DMS114 treated with DMSO at 0.1 percent for 48 hours (cell line): Measurements from ENCODE around the gene HOXC6.

Experiments
- DNase-seq: peaks from one replicate; lab custom pipeline; 2025; ENCODE audit not compliant: unreplicated experiment; lab: John Stamatoyannopoulos, UW

HOXC6 gene

GRCh38 chr12:54012631-54013409 lies 15.4 kb upstream of the HOXC6 start:
- peak; percentile 49 for DNase-seq

GRCh38 chr12:54014377-54015017 lies 13.7 kb upstream of the HOXC6 start:
- DNase-seq, result no peak

DNA sequence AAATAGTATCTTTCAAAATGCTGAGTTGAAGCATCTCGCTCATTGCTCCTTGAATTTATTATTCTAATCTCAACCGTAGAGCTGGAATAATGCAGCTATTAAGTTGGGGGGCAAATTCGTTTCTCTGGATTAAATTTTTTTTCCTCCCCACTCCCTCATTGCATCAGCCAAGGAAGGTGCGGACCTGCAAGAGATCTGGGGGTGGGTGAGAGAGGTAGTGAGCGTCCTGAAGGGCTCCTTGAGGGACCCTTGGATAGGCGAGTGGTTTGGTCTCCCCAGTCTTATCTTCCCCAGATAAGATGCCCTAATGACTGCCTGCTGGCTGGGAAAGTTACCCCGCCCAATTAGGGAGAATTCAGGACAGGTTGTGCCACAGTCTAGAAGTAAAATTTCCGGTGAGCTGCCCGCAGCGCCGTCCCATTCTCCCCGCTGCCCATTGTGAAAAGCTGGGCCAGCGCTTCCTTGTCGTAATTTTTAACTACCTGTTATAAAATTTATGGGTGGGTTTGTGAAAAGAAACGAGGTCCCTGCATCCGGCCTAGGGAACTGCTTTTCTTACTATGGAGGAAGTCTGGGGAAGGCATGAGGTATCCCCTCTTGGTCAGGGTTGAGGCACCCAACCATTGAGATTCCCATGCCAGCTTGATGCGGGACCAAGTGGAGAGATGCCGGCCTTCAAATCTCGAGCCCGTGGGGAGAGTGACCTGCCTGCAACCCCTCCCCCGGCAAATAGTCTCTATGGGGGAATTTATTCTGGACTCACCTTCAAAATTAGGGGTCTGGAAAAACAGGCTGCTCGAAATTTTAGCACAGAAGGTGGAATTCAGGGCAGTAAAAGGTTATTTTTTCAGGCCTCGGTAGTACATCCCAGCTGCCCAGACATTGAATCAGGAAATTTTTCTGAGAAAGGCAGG lies 13.0 kb upstream of the HOXC6 start:
- no peak for DNase-seq

- no peak for DNase-seq
These were observed 12.2 kb upstream of the HOXC6 start for GRCh38 chr12:54016051-54016450.

DNA sequence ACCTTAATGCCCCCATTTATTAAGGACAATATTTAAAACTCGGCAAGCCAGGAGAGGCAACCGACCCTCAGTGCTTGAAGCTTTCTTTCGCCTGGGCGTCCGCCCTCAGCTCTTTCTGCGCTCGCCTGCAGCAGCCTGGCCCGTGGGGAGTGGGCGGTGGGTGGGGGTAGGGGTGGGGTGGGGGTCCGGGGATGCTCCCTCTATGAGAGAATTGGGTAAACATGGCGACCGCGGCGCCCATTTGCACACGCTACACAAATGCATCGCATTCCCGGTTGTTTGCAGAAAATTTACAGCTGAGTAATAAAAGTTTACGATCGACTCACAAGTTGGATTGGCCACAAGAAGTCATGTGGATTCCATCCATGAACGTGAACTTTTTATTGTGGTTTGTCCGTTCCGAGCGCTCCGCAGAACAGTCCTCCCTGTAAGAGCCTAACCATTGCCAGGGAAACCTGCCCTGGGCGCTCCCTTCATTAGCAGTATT lies 11.7 kb upstream of the HOXC6 start:
- peak; percentile 93 for DNase-seq

DNA sequence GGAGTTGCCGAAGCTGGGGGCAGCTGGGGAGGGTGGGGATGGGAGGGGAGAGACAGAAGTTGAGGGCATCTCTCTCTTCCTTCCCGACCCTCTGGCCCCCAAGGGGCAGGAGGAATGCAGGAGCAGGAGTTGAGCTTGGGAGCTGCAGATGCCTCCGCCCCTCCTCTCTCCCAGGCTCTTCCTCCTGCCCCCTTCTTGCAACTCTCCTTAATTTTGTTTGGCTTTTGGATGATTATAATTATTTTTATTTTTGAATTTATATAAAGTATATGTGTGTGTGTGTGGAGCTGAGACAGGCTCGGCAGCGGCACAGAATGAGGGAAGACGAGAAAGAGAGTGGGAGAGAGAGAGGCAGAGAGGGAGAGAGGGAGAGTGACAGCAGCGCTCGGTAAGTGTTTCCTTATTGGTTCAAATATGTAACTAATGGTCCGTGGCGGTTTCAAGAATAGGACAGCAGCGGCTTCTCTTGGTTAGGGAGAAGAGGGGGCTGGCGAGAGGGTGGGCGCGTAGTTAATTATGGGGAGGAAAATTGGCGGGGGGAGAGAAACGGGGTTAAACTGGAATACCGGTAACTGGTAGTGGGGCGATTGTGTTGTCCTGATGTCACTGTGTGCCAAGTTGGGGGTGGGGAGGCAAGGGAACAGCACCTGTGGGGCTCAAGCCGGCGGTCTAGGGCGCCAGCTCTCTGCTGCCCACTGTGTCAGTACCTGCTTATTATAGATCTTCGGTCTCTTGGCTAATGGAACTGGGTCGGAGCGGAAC lies 11.0 kb upstream of the HOXC6 start:
- DNase-seq, result peak; percentile 81

DNA sequence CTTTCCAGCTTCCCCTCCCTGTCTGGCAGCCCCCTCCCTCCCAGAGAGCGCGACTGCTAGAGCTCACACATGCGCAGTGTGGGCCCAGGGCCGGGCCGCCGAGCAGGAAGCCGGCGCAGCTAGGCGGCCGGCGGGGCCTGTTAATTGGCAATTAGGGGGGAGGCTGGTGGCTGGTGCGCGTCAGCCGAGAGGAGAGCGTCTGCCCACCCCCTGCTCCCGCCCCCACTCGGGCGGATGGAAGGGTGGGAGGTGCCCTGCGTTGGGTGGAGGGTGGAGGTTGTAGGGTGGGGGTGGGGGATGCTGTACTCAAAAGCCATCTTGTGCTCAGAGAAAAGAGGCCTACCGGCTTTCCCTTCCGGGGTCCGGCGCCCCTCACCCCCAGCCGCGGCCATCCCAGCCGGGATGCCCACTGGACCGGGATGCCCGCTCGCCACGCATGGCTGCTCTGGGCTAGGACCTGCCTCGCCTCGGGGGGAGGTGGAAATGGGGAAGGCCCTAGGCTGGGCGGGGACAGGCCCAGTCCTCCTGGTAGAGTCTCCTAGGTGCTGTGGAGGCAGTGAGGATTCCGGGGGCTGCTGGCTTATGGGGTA lies 10.3 kb upstream of the HOXC6 start:
- peak; percentile 91 for DNase-seq

GRCh38 chr12:54018468-54018984 lies 9.7 kb upstream of the HOXC6 start:
- no peak for DNase-seq

- DNase-seq, result no peak
These were observed 9.0 kb upstream of the HOXC6 start for GRCh38 chr12:54019091-54019811.

DNA sequence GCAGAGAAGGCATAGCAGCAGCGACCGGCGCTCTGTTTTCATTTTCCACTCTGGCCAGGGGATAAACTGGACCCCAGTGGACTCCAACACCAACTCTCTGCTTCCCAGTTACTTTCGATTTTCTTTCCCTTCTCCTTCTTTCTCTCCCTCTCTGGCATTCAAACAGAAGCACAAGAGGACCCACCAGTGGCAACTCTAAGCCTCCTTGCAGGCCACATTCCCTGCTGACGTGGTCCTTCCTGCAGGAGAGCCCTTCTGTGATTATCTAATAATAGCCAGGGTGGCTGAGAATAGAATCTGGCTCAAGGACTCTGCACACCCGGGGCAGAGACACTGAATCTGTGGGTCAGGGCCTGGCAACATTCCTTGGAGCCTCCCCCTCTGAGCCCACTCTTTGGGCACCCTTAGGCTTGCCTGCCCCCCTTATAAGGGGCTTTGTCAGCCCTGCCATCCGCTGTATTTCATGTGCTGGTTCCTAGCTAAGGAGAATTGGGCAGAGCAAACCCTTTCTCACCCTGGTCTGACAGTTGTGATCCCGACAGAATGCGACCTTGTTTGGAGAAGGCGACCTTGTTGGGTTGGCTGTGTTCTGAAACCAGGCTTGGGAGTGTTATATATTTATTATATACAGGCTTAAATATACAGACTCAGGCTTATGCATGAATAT lies 8.2 kb upstream of the HOXC6 start:
- DNase-seq, result no peak

DNA sequence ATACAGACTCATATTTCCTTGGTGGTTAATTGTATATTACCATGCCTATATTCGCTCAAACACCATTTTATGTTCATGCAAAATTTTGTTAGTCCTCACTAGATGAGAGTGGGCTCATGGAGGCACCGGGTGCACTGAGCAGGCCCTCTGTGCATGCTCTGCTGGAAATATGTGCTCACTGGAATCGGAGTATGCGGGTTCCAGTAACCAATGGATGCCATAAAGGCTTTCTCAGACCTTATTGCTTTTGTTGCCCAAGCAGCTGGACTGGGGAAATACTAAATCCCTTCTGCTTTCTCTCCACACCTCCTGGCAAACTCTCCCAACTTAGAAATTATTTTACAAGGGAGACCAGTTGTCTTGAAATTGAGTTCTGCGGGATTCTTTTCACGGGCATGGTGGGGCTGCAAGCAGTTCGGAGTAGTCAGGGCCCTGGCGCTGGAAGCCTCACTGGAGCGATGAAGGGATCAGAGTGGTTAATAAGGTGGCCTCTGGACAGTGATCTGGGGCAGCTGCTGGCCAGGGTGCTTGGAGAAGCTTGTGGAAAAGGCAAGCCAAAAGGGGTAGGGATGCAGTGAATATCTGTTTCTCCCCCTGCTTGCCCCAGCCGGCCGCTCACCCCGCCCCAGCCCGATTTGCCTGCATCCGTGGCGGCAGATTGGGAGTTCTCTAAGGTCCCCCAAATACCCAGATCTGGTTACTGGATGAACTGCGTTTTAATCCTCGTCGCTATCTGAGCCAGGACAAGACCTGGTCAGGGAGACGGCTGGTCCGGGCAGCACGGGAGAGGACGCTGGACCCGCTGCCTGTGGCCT lies 7.4 kb upstream of the HOXC6 start:
- peak; percentile 55 for DNase-seq

DNA sequence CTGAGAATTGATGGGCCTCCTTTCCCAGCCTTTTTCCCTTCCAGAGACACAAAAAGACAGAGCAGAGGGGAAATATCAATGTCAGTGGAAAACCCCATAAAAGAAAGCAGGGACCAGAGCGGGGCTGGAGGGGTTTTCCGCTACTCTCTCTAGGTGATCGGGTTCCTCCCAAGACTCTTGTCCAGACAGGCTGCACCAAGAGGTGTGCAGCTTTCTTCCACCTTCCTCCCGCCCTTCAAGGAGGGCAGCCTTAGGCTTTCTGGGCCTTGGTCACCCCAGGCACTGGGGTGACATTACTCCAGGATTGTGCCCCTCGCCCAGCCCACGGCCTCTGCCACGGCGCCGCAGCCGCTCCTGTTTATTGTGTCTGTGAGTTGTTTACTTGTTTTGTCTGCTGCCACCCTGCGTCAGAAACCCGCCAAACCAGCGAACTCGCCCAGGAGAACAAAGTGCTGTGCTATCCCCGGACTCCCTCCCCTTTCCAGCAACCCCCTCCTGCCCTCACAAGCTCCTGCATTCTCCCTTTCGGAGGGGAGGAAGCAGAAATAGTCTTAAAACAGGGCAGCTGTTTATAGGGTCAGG lies 6.7 kb upstream of the HOXC6 start:
- DNase-seq, result peak; percentile 75

DNA sequence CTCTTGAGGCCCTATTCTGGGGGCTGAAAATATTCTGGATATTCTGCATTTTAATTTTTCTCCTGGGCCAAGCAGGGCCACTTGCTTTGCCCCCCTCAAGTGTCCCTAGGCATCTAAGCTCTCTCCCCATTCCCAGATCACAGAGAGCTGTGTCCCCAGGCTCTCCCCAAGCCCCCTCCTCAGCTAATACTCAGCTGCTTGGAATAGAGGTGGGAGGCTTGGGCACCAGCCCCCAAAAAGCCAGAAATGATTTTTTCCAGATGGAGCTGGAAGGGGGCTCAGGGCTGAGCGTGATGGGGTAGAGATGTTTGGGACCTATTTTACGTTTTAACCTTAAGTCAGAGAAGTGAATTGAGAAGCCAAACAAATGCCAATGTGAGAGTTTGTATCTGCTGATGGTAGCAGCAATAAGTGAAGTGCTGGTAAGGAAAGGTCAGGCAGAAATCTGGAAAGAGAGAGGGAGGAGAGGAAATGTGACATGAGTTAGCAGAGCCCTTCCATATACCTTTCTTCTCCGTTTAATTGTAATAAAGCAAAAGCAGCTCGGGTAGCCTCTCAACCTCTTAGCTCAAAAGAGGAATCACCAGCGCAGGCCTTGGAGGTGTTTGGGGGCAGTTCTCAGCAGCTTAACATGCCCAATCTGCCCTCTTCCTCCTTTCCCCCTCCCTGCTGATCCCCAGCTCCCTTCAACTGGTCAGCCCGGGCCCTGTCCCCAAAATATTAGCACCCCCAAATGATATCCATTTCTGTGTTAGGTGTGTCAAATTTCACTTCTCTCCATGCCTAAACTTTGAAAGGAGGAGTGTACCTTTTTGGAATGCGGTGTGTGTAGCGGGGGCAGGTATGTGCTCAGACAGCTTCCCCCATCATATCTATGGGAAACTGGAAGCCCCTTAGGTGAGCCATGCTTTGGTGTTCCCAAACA lies 5.0 kb upstream of the HOXC6 start:
- no peak for DNase-seq

- no peak for DNase-seq
These were observed 4.1 kb upstream of the HOXC6 start for GRCh38 chr12:54024127-54024526.

- no peak for DNase-seq
These were observed 3.5 kb upstream of the HOXC6 start for GRCh38 chr12:54024581-54025305.
